H9 (cell line): ENCODE results near the gene B4GALT1. TPM values are rescaled to one million over a fixed set of nuclear protein-coding genes. Genes with fewer than 3 reads are reported as not detected.

Experiments
- DNase-seq: peaks from one replicate; pipeline ENCODE4 v3.0.0-alpha.2; 2017
- H2AFZ ChIP-seq: one replicate; pipeline ENCODE4 v1.6.1; 2013; ENCODE audit warnings: mild to moderate bottlenecking, low read length, control low read depth, moderate library complexity
- H2AK5ac ChIP-seq: 2 replicates; pipeline ENCODE4 v1.6.1; 2013; ENCODE audit warnings: low read length, control low read depth, mixed read lengths; ENCODE audit not compliant: insufficient read length
- H2BK120ac ChIP-seq: one replicate; pipeline ENCODE4 v1.6.1; 2013; ENCODE audit warnings: low read depth, mild to moderate bottlenecking, low read length, control low read depth, inconsistent platforms; ENCODE audit not compliant: poor library complexity, severe bottlenecking
- H2BK12ac ChIP-seq: 2 replicates; pipeline ENCODE4 v1.6.1; 2013; ENCODE audit warnings: low read length, control low read depth, mixed read lengths, low read depth; ENCODE audit not compliant: insufficient read length
- H2BK15ac ChIP-seq: 2 replicates; pipeline ENCODE4 v1.6.1; 2013; ENCODE audit warnings: low read depth, low read length, control low read depth
- H2BK20ac ChIP-seq: one replicate; pipeline ENCODE4 v1.6.1; 2013; ENCODE audit warnings: low read depth, mild to moderate bottlenecking, low read length, control low read depth, inconsistent platforms; ENCODE audit not compliant: poor library complexity, severe bottlenecking
- H2BK5ac ChIP-seq: 2 replicates; pipeline ENCODE4 v1.6.1; 2013; ENCODE audit warnings: low read length, control low read depth, mixed read lengths; ENCODE audit not compliant: insufficient read length
- H3K14ac ChIP-seq: 2 replicates; pipeline ENCODE4 v1.6.1; 2013; ENCODE audit warnings: low read length, control low read depth; ENCODE audit not compliant: insufficient read depth
- H3K18ac ChIP-seq: 2 replicates; pipeline ENCODE4 v1.6.1; 2013; ENCODE audit warnings: low read depth, mild to moderate bottlenecking, mixed read lengths, low read length, control low read depth; ENCODE audit not compliant: insufficient read length
- H3K23ac ChIP-seq: 2 replicates; pipeline ENCODE4 v1.6.1; 2013; ENCODE audit warnings: low read length, control low read depth, mixed read lengths, low read depth; ENCODE audit not compliant: insufficient read length
- H3K23me2 ChIP-seq: 2 replicates; pipeline ENCODE4 v1.6.1; 2013; ENCODE audit warnings: low read depth, mild to moderate bottlenecking, mixed read lengths, low read length, control low read depth; ENCODE audit not compliant: insufficient read length, poor library complexity, severe bottlenecking
- H3K27ac ChIP-seq: 2 replicates; pipeline ENCODE4 v1.5.1; 2013; ENCODE audit warnings: low read length, control low read depth, mixed read lengths, low read depth; ENCODE audit not compliant: insufficient read length
- H3K27me3 ChIP-seq: 2 replicates; pipeline ENCODE4 v1.6.1; 2013; ENCODE audit warnings: low read length, control low read depth, inconsistent platforms; ENCODE audit not compliant: insufficient read depth
- H3K4ac ChIP-seq: 2 replicates; pipeline ENCODE4 v1.6.1; 2013; ENCODE audit warnings: low read depth, mild to moderate bottlenecking, control low read depth, inconsistent platforms, low read length, moderate library complexity
- H3K4me1 ChIP-seq: 2 replicates; pipeline ENCODE4 v1.6.1; 2013; ENCODE audit warnings: low read length, control low read depth, inconsistent platforms; ENCODE audit not compliant: insufficient read depth
- H3K4me2 ChIP-seq: 2 replicates; pipeline ENCODE4 v1.6.1; 2013; ENCODE audit warnings: low read length, control low read depth, mixed read lengths; ENCODE audit not compliant: insufficient read length, insufficient read depth
- H3K56ac ChIP-seq: 2 replicates; pipeline ENCODE4 v1.6.1; 2013; ENCODE audit warnings: low read depth, mild to moderate bottlenecking, mixed read lengths, low read length, control low read depth; ENCODE audit not compliant: insufficient read length
- H3K79me1 ChIP-seq: 2 replicates; pipeline ENCODE4 v1.6.1; 2013; ENCODE audit warnings: low read depth, mild to moderate bottlenecking, moderate library complexity, low read length, control low read depth, inconsistent platforms; ENCODE audit not compliant: insufficient read depth, poor library complexity, severe bottlenecking
- H3K79me2 ChIP-seq: 2 replicates; pipeline ENCODE4 v1.6.1; 2013; ENCODE audit warnings: low read length, control low read depth, inconsistent platforms; ENCODE audit not compliant: insufficient read depth
- H3K9ac ChIP-seq: 2 replicates; pipeline ENCODE4 v1.6.1; 2013; ENCODE audit warnings: low read length, control low read depth, mixed read lengths; ENCODE audit not compliant: insufficient read length; ENCODE audit errors: extremely low read depth
- H3K9me3 ChIP-seq: one replicate; pipeline ENCODE4 v1.6.1; 2013; ENCODE audit warnings: low read depth, low read length, inconsistent platforms; ENCODE audit not compliant: control insufficient read depth
- H3T11ph ChIP-seq: one replicate; pipeline ENCODE4 v1.6.1; 2013; ENCODE audit warnings: mild to moderate bottlenecking, low read length, control low read depth, inconsistent platforms
- H4K20me1 ChIP-seq: one replicate; pipeline ENCODE4 v1.6.1; 2013; ENCODE audit not compliant: control insufficient read depth, insufficient read length, insufficient read depth
- H4K5ac ChIP-seq: 2 replicates; pipeline ENCODE4 v1.6.1; 2013; ENCODE audit warnings: low read depth, mild to moderate bottlenecking, mixed read lengths, low read length, control low read depth; ENCODE audit not compliant: insufficient read length
- H4K8ac ChIP-seq: replicated peaks from 2 replicates; pipeline ENCODE4 v1.6.1; 2013; ENCODE audit warnings: low read length, control low read depth, mixed read lengths, low read depth; ENCODE audit not compliant: insufficient read length
- H4K91ac ChIP-seq: 2 replicates; pipeline ENCODE4 v1.6.1; 2013; ENCODE audit warnings: low read depth, mild to moderate bottlenecking, moderate library complexity, mixed read lengths, low read length, control low read depth; ENCODE audit not compliant: insufficient read length
- H3K27ac Mint-ChIP-seq, 3 experiments: 2 replicates in 2 of 3; 3 replicates in 1 of 3; pipeline ENCODE4 v1.8.0; 2020 to 2021; ENCODE audit warnings: mixed read lengths in 3 of 3, mild to moderate bottlenecking in 1 of 3, moderate library complexity in 1 of 3
- H3K27me3 Mint-ChIP-seq: 2 replicates; pipeline ENCODE4 v1.8.0; 2021; ENCODE audit warnings: low read depth, mild to moderate bottlenecking, moderate library complexity, mixed read lengths
- H3K36me3 Mint-ChIP-seq, 3 experiments: 2 replicates in 2 of 3; 3 replicates in 1 of 3; pipeline ENCODE4 v1.8.0; 2020 to 2021; ENCODE audit warnings: low read depth in 3 of 3, mixed read lengths in 3 of 3; ENCODE audit not compliant: insufficient read depth in 1 of 3
- H3K4me1 Mint-ChIP-seq, 2 experiments: 2 replicates each; pipeline ENCODE4 v1.8.0; 2020; ENCODE audit warnings: mixed read lengths in 2 of 2
- H3K4me3 Mint-ChIP-seq, 2 experiments: 2 replicates in 1 of 2; 3 replicates in 1 of 2; pipeline ENCODE4 v1.8.0; 2020 to 2021; ENCODE audit warnings: mild to moderate bottlenecking in 2 of 2, mixed read lengths in 2 of 2, moderate library complexity in 1 of 2
- H3K9me3 Mint-ChIP-seq, 2 experiments: 2 replicates in 1 of 2; 3 replicates in 1 of 2; pipeline ENCODE4 v1.8.0; 2020; ENCODE audit warnings: mild to moderate bottlenecking in 2 of 2, mixed read lengths in 2 of 2, moderate library complexity in 1 of 2
- CTCF ChIP-seq: fragments of 200-600 bp; sonication (generic); conservative IDR thresholded peaks from 3 replicates; pipeline ENCODE4 v1.8.0; 2021; ENCODE audit warnings: antibody characterized with exemption, mild to moderate bottlenecking
- WGBS: extraction: QIAGEN DNeasy Blood & Tissue Kit; methylation state at CpG from one replicate; pipeline ENCODE4 v1.1.7; 2013; ENCODE audit warnings: missing lambda C conversion rate, low lambda C conversion rate, mixed read lengths; ENCODE audit not compliant: insufficient read length; ENCODE audit errors: extremely low coverage; 5-methylcytosine and 5-hydroxymethylcytosine counted together
- total RNA-seq: library from RNA; stranded (reverse); gene quantifications from 2 replicates; pipeline ENCODE4 v1.2.1, GENCODE V29; 2021

B4GALT1 gene
- total RNA-seq, 1 experiment from 2014 or later, result 15.3 TPM

DNA sequence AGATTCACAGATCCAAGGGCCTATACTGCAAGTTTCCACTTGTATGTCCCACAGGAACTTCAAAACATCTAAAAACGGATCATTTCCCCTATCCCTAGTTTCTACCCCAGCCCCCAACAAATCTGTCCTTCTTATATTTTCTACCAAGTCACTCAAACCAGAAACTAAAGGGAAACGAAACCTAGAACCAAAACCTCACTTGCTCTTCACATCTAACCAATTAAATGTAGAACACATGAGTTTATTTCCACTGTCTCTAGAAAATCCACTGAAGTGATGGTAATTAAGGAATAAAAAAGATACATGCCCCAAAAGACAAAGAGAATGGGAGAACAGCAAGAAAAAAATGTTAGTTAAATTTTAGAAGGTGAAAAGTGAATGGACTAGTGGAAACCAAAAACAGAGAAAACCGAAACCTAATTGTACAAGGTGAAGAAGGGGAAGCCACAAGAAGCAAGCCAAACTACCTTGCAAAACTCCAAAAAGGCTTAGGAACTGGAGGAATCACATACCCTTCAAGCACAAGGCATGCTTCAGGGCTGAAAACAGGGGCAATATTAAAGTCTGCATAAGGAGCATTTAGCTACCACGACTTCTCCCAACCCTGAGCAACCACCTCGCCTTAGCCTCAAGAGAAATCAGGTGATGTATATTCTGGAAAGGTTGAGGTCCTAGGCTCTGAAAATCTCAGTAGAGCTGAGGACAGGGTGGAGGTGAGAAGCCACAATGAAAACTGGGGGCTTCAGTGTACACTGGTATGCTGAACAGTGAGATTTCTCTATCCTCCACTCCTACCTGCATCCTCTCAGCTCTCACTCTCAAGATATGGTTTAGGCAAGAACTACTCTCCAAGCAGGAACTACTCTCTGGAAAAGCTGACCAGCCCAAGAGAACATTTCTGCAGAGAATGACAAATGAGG lies 101.7 kb downstream of the B4GALT1 start:
- Histone ChIP-seq H3K79me2 (no peaks in the 10 kb centered on the region), H2BK120ac (no peak overlapping the region), H3K14ac (no peak overlapping the region), H3K23ac (no peak overlapping the region), H3K23me2 (no peaks in the 10 kb centered on the region), H4K20me1 (no peaks in the 10 kb centered on the region), H2BK15ac (no peak overlapping the region), H3K27me3 (no peaks in the 10 kb centered on the region), H3T11ph (no peak overlapping the region), H3K79me1 (no peaks in the 10 kb centered on the region), H3K4me2 (no peak overlapping the region), H2BK5ac (no peak overlapping the region), H2AK5ac (no peak overlapping the region), H3K56ac (no peak overlapping the region), H3K4ac (no peak overlapping the region), H3K9me3 (no peaks in the 10 kb centered on the region), H4K5ac (no peak overlapping the region), H2BK12ac (no peak overlapping the region), H3K27ac (no peak overlapping the region), H4K8ac (no peak overlapping the region), H3K9ac (no peak overlapping the region), H2AFZ (no peak overlapping the region), H3K4me1 (no peaks in the 10 kb centered on the region), H3K18ac (no peak overlapping the region), H4K91ac (no peak overlapping the region), H2BK20ac (no peak overlapping the region)
- Mint-ChIP-seq H3K36me3 (peaks cover 21 to 74% (median 73%) of the 10 kb centered on the region in 3 experiments; a peak in 6 of 7 replicates), H3K27me3 (no peaks in the 10 kb centered on the region), H3K4me3 (no peak overlapping the region), H3K9me3 (no peaks in the 10 kb centered on the region), H3K4me1 (no peaks in the 10 kb centered on the region), H3K27ac (no peak overlapping the region; a peak in 1 of 7 replicates)
- no peak for DNase-seq
- WGBS, result no CpG with 5 or more reads among the region's 5 CpGs
- no peak for TF ChIP-seq CTCF

Other genes starting within 250 kb of the B4GALT1 start
- 41.6 and 46.2 TPM in 2 replicates for gene APTX, start 165.7 kb downstream of the B4GALT1 start, total RNA-seq
- 217 and 218 TPM in 2 replicates for gene DNAJA1, start 142.1 kb downstream of the B4GALT1 start, total RNA-seq
- gene SMU1, start 90.7 kb downstream of the B4GALT1 start, total RNA-seq, result 26.3 and 26.9 TPM in 2 replicates
- not detected in 2 replicates for gene SPINK4, start 72.8 kb upstream of the B4GALT1 start, total RNA-seq
- gene BAG1, start 97.4 kb upstream of the B4GALT1 start, total RNA-seq, result 58.8 and 66.4 TPM in 2 replicates
- gene CHMP5, start 97.7 kb upstream of the B4GALT1 start, total RNA-seq, result 47.6 and 51.9 TPM in 2 replicates
- gene NFX1, start 123.2 kb upstream of the B4GALT1 start, total RNA-seq, result 35.1 and 36.3 TPM in 2 replicates
- gene AQP7, start 235.2 kb upstream of the B4GALT1 start, total RNA-seq, result not detected in 2 replicates